ENCODE results near the gene HOXD13. TPM values are rescaled to one million over a fixed set of nuclear protein-coding genes. Genes with fewer than 3 reads are reported as not detected.

Gene HOXD13
- polyA plus RNA-seq, 2 of the 4 experiments (the other 2 are of a cell fraction) = 0.13 to 0.35 TPM

DNA sequence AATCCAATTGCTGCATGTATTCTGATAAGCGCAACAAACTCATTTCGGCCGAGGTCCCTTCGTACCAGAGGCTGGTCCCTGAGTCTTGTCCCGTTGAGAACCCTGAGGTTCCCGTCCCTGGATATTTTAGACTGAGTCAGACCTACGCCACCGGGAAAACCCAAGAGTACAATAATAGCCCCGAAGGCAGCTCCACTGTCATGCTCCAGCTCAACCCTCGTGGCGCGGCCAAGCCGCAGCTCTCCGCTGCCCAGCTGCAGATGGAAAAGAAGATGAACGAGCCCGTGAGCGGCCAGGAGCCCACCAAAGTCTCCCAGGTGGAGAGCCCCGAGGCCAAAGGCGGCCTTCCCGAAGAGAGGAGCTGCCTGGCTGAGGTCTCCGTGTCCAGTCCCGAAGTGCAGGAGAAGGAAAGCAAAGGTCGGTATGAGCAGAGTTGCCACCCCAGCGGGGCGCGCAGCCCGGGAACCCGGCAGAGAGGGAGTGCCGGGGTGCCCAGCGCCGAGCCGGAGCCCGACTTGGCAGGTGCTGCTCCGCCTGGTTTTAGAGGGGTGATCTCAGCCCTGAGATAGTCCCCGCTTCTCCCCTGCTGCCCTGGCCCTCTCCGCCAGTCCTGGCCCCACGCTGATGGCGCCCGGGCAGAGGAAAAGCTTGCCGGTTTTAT lies 24.8 kb downstream of the HOXD13 start:
- FAIRE-seq (no peak), DNase-seq (ENCODE audit: low read depth in 1 of 2, low spot score in 1 of 2) (no peak), ATAC-seq (no peak)
- WGBS (ENCODE audit: missing lambda C conversion rate) = 89% methylated on average over 39 of the region's 40 CpGs
- Histone ChIP-seq H3K27ac (no peak overlapping the region), H3K4me1 (0 out of 3 replicates have a peak, but pooled peaks cover 3% of the 10 kb centered on the region), H3K4me3 (no peak overlapping the region), H3K9me3 (no peaks in the 10 kb centered on the region), H3K4me2 (no peak overlapping the region)
- CTCF ChIA-PET = interaction anchor here (0.8 to 3.6 kb wide), 6 partner anchors 9 to 1045 kb away, joined by 3 to 22 read pairs (median 4); no protein-coding TSS in a partner anchor
- TF ChIP-seq ZFP36 (IDR thresholded peaks at IDR 0.05; ENCODE audit: borderline replicate concordance, partially characterized antibody) (no peak), ZC3H11A (IDR thresholded peaks at IDR 0.05) (no peak), MAZ (IDR thresholded peaks at IDR 0.05; ENCODE audit: borderline replicate concordance, low read depth, low read length) (no peak), EHMT2 (IDR thresholded peaks at IDR 0.05; ENCODE audit: low read depth) (no peak), TP53 (CRISPR knock-in tag; IDR thresholded peaks at IDR 0.05) (no peak), RAD21 (conservative IDR thresholded peaks at IDR 0.05 in 1 of 2, IDR thresholded peaks at IDR 0.05 in 1 of 2) (no peak), SREBF2 (IDR thresholded peaks at IDR 0.05) (no peak), ATOH8 (CRISPR knock-in tag; IDR thresholded peaks at IDR 0.05; ENCODE audit: low read depth) (no peak), ELK1 (IDR thresholded peaks at IDR 0.05; ENCODE audit: low read depth, low read length) (no peak), NPAS2 (CRISPR knock-in tag; IDR thresholded peaks at IDR 0.05; ENCODE audit: borderline replicate concordance) (no peak), RNF2 (IDR thresholded peaks at IDR 0.05; ENCODE audit: borderline replicate concordance, low read depth) (no peak), JUN (IDR thresholded peaks at IDR 0.05) (no peak), HDAC2 (IDR thresholded peaks at IDR 0.05) (no peak)
- TF ChIP-seq, protein P1, sequence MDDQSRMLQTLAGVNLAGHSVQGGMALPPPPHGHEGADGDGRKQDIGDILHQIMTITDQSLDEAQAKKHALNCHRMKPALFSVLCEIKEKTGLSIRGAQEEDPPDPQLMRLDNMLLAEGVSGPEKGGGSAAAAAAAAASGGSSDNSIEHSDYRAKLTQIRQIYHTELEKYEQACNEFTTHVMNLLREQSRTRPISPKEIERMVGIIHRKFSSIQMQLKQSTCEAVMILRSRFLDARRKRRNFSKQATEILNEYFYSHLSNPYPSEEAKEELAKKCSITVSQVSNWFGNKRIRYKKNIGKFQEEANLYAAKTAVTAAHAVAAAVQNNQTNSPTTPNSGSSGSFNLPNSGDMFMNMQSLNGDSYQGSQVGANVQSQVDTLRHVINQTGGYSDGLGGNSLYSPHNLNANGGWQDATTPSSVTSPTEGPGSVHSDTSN (IDR thresholded peaks at IDR 0.05) = no peak
- TF ChIP-seq, protein P2, sequence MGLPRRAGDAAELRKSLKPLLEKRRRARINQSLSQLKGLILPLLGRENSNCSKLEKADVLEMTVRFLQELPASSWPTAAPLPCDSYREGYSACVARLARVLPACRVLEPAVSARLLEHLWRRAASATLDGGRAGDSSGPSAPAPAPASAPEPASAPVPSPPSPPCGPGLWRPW (IDR thresholded peaks at IDR 0.05) = no peak
- POLR2A ChIA-PET = interaction anchor here (0.5 kb wide), 1 partner anchor 945 kb away, joined by 3 read pairs; no protein-coding TSS in a partner anchor

DNA sequence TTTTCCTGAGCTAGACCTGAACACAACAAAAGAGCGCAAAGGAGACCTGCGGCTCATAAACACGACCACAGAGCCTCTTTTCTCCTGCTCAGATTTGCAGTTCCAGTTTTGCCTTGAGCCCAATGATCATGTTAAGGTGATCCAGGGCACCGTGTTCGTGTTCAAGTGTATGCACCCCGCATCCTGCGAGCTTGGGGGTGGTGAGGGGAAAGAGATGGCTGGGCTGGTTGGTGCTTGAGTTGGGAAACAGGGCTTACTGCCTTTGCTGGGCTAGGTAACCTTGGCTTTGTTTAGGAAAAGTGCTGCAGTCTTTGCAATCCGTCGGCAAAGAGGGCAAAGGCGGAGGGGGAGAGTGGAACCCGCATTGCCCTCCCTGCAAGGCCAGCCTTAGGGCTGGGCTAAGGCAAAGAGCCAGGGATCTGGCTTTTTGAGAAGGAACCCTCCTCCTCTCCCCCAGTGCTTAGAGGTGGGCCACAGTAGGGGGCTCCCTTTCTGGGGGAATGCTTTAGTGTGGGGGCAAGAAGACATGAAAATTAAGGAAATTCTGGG lies 25.4 kb downstream of the HOXD13 start:
- no peak overlapping the region for H3K27ac ChIP-seq
- FAIRE-seq (no peak), ATAC-seq (no peak), DNase-seq (ENCODE audit: low read depth in 1 of 2, low spot score in 1 of 2) (no peak)
- H3K4me3 ChIP-seq = no peak overlapping the region
- ChIA-PET POLR2A (no interaction called here), CTCF (interaction anchor here (0.8 to 3.6 kb wide), 7 partner anchors 9 to 1044 kb away, joined by 3 to 22 read pairs (median 3); no protein-coding TSS in a partner anchor)
- H3K4me2 ChIP-seq = no peak overlapping the region
- TF ChIP-seq CBX8 (IDR thresholded peaks at IDR 0.05) (no peak), EHMT2 (IDR thresholded peaks at IDR 0.05; ENCODE audit: low read depth) (no peak), RFX5 (IDR thresholded peaks at IDR 0.05) (no peak), HEYL (CRISPR knock-in tag; IDR thresholded peaks at IDR 0.05) (no peak), TFCP2L1 (CRISPR knock-in tag; IDR thresholded peaks at IDR 0.05) (no peak), ZSCAN20 (CRISPR knock-in tag; IDR thresholded peaks at IDR 0.05) (no peak), RNF2 (IDR thresholded peaks at IDR 0.05; ENCODE audit: borderline replicate concordance, low read depth) (no peak), SMC3 (IDR thresholded peaks at IDR 0.05) (no peak)
- TF ChIP-seq, protein P2 (IDR thresholded peaks at IDR 0.05) = no peak
- H3K4me1 ChIP-seq = 0 out of 3 replicates have a peak, but pooled peaks cover 3% of the 10 kb centered on the region
- 91% methylated on average over 11 of the region's 11 CpGs for WGBS (ENCODE audit: missing lambda C conversion rate)
- H3K9me3 ChIP-seq = no peaks in the 10 kb centered on the region

Data from A549 (cell line).